Keratinocyte (primary cell): ENCODE measurements around the gene MAGI2. TPM values are rescaled to one million over a fixed set of nuclear protein-coding genes. Genes with fewer than 3 reads are reported as not detected.

ENCODE experiments used
- DNase-seq: peaks from one replicate; pipeline ENCODE4 v3.0.0-alpha.2; 2011; ENCODE audit warnings: low read depth, missing footprints, low spot score
- FAIRE-seq: peaks from 2 replicates; lab custom pipeline; 2011; peaks lifted over from hg19 to GRCh38; lab: Jason Lieb, UNC
- H2AFZ ChIP-seq: 2 replicates; pipeline ENCODE4 v1.6.0; 2012; ENCODE audit warnings: low read length, control low read depth, inconsistent platforms; ENCODE audit not compliant: control insufficient read depth
- H3K27ac ChIP-seq: 2 replicates; pipeline ENCODE4 v1.5.1; 2011; ENCODE audit warnings: low read length; ENCODE audit not compliant: control insufficient read depth, insufficient read depth
- H3K27me3 ChIP-seq: 3 replicates; pipeline ENCODE4 v1.6.0; 2011; ENCODE audit warnings: low read length; ENCODE audit not compliant: control insufficient read depth, insufficient read depth; ENCODE audit errors: extremely low read depth
- H3K36me3 ChIP-seq, 2 experiments: 2 replicates in 1 of 2; 3 replicates in 1 of 2; pipeline ENCODE4 v1.5.1; 2011; ENCODE audit warnings: low read length in 2 of 2, mild to moderate bottlenecking in 1 of 2; ENCODE audit not compliant: control insufficient read depth in 2 of 2, insufficient read depth in 2 of 2; ENCODE audit errors: extremely low read depth in 1 of 2
- H3K4me1 ChIP-seq: 3 replicates; pipeline ENCODE4 v1.5.1; 2011; ENCODE audit warnings: low read length; ENCODE audit not compliant: control insufficient read depth, insufficient read depth; ENCODE audit errors: extremely low read depth
- H3K4me2 ChIP-seq: 3 replicates; pipeline ENCODE4 v1.6.0; 2011; ENCODE audit warnings: low read depth, low read length; ENCODE audit not compliant: control insufficient read depth, insufficient read depth; ENCODE audit errors: extremely low read depth
- H3K4me3 ChIP-seq, 3 experiments: fragments of 200-600 bp in 1 of 3; sonication (generic) in 1 of 3; 2 replicates in 2 of 3; 3 replicates in 1 of 3; pipeline ENCODE4 v1.5.1; 2011 to 2016; ENCODE audit warnings: low read length in 3 of 3, mild to moderate bottlenecking in 3 of 3, control low read depth in 2 of 3, inconsistent platforms in 1 of 3, low read depth in 1 of 3, mixed read lengths in 1 of 3, mixed run types in 1 of 3, moderate library complexity in 1 of 3; ENCODE audit not compliant: control insufficient read depth in 2 of 3, insufficient read depth in 2 of 3; ENCODE audit errors: extremely low read depth in 1 of 3
- H3K79me2 ChIP-seq: 2 replicates; pipeline ENCODE4 v1.6.0; 2012; ENCODE audit warnings: low read length; ENCODE audit not compliant: control insufficient read depth, insufficient read depth
- H3K9ac ChIP-seq: 3 replicates; pipeline ENCODE4 v1.6.0; 2011; ENCODE audit warnings: low read length; ENCODE audit not compliant: control insufficient read depth, insufficient read depth; ENCODE audit errors: extremely low read depth
- H3K9me1 ChIP-seq: 3 replicates; pipeline ENCODE4 v1.6.0; 2011; ENCODE audit warnings: low read length; ENCODE audit not compliant: control insufficient read depth, insufficient read depth; ENCODE audit errors: extremely low read depth
- H3K9me3 ChIP-seq: 2 replicates; pipeline ENCODE4 v1.5.1; 2012; ENCODE audit warnings: low read depth, low read length; ENCODE audit not compliant: control insufficient read depth
- H4K20me1 ChIP-seq: 3 replicates; pipeline ENCODE4 v1.6.0; 2011; ENCODE audit warnings: low read length; ENCODE audit not compliant: control insufficient read depth, insufficient read depth; ENCODE audit errors: extremely low read depth
- EZH2 ChIP-seq: IDR thresholded peaks from one replicate; pipeline ENCODE4 v1.6.1; 2012; ENCODE audit warnings: inconsistent platforms, mild to moderate bottlenecking, low read length, moderate library complexity
- dilution Hi-C: fragments of 300-500 bp; cut with MboI; formaldehyde crosslinking; loops from one replicate; pipeline ENCODE4 v1.7.0; 2020; ENCODE audit warnings: low sequenced_read_pairs; ENCODE audit not compliant: extremely low pct_ligation_motif_present
- polyA plus RNA-seq, 5 experiments: library from polyadenylated mRNA; depleted of rRNA in 3 of 5; stranded (reverse) in 3 of 5; stranded (forward) in 1 of 5; unstranded in 1 of 5; fragments of >200 nt; gene quantifications; 1 replicate in 1 of 5; 2 replicates in 3 of 5; 3 replicates in 1 of 5; pipeline versions ENCODE4 v1.2.1 to v1.2.3, GENCODE V29; 2011 to 2012; ENCODE audit warnings: missing spikeins in 2 of 5, low read depth in 1 of 5, low replicate concordance in 1 of 5
- TF ChIP-seq, protein P1 (sequence below), 3 experiments: IDR thresholded peaks in 1 of 3; conservative IDR thresholded peaks in 1 of 3; optimal IDR thresholded peaks in 1 of 3; 2 replicates in 2 of 3; 3 replicates in 1 of 3; pipeline versions ENCODE3 to v1.5.1; 2011; ENCODE audit warnings: low read length in 3 of 3, mild to moderate bottlenecking in 3 of 3, moderate library complexity in 2 of 3, control low read depth in 1 of 3, inconsistent platforms in 1 of 3; ENCODE audit not compliant: insufficient read depth in 2 of 3; ENCODE audit errors: extremely low read depth in 1 of 3

MAGI2 gene
- polyA plus RNA-seq, 1 donor (not counting 4 experiments of a cell fraction or from before 2014, with no cell fraction given) = 0.07 TPM

GRCh38 chr7:78141522-78142281, 1311.8 kb downstream of the MAGI2 start:
- H3K36me3 ChIP-seq = no peaks in the 10 kb centered on the region
- no peak overlapping the region for H2AFZ ChIP-seq
- no peak for TF ChIP-seq EZH2
- TF ChIP-seq, protein P1, sequence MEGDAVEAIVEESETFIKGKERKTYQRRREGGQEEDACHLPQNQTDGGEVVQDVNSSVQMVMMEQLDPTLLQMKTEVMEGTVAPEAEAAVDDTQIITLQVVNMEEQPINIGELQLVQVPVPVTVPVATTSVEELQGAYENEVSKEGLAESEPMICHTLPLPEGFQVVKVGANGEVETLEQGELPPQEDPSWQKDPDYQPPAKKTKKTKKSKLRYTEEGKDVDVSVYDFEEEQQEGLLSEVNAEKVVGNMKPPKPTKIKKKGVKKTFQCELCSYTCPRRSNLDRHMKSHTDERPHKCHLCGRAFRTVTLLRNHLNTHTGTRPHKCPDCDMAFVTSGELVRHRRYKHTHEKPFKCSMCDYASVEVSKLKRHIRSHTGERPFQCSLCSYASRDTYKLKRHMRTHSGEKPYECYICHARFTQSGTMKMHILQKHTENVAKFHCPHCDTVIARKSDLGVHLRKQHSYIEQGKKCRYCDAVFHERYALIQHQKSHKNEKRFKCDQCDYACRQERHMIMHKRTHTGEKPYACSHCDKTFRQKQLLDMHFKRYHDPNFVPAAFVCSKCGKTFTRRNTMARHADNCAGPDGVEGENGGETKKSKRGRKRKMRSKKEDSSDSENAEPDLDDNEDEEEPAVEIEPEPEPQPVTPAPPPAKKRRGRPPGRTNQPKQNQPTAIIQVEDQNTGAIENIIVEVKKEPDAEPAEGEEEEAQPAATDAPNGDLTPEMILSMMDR (optimal IDR thresholded peaks at IDR 0.05 in 1 of 3, IDR thresholded peaks at IDR 0.05 in 1 of 3, conservative IDR thresholded peaks at IDR 0.05 in 1 of 3; ENCODE audit: extremely low read depth in 1 of 3, insufficient read depth in 2 of 3, low read length in 3 of 3) = no peak
- no peak overlapping the region for H3K4me2 ChIP-seq
- H3K79me2 ChIP-seq = no peaks in the 10 kb centered on the region
- FAIRE-seq (no peak), DNase-seq (no peak)
- no peak overlapping the region for H3K9ac ChIP-seq
- no peaks in the 10 kb centered on the region for H3K4me1 ChIP-seq
- H3K9me1 ChIP-seq = no peaks in the 10 kb centered on the region
- H3K9me3 ChIP-seq = no peaks in the 10 kb centered on the region
- H3K4me3 ChIP-seq = no peak overlapping the region
- H3K27ac ChIP-seq = no peak overlapping the region
- dilution Hi-C loops = no loop called here
- H4K20me1 ChIP-seq = no peaks in the 10 kb centered on the region
- no peaks in the 10 kb centered on the region for H3K27me3 ChIP-seq

DNA sequence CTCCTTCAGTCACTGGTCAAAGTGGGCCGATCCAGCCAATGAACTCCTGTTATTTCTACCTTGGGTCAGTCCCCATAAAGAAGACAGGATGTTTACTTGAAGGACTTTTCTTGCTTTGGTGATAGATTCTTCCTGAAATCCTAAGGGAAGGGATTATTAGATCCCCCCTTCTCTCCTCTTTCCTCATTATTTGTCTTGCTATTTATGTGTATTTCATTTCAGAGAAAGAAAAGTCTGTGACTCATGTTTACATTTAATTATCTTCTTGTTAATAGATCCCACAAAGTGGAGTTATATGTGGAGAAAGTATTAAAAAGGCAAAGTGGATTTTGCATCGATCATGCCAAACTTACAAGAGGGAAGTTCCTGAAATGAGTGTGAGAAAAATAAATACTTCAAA, 1313.4 kb downstream of the MAGI2 start:
- DNase-seq (no peak), FAIRE-seq (no peak)
- TF ChIP-seq EZH2 = no peak
- TF ChIP-seq, protein P1 (optimal IDR thresholded peaks at IDR 0.05 in 1 of 3, IDR thresholded peaks at IDR 0.05 in 1 of 3, conservative IDR thresholded peaks at IDR 0.05 in 1 of 3; ENCODE audit: extremely low read depth in 1 of 3, insufficient read depth in 2 of 3, low read length in 3 of 3) = no peak
- no peak overlapping the region for H3K27ac ChIP-seq
- H3K27me3 ChIP-seq = no peaks in the 10 kb centered on the region
- no peaks in the 10 kb centered on the region for H3K36me3 ChIP-seq
- no peak overlapping the region for H2AFZ ChIP-seq
- dilution Hi-C loops = no loop called here
- no peaks in the 10 kb centered on the region for H3K9me3 ChIP-seq
- H4K20me1 ChIP-seq = no peaks in the 10 kb centered on the region
- H3K4me2 ChIP-seq = no peak overlapping the region
- H3K79me2 ChIP-seq = no peaks in the 10 kb centered on the region
- no peak overlapping the region for H3K4me3 ChIP-seq
- H3K9ac ChIP-seq = no peak overlapping the region
- H3K4me1 ChIP-seq = no peaks in the 10 kb centered on the region
- H3K9me1 ChIP-seq = no peaks in the 10 kb centered on the region
